Measurements from ENCODE around the gene KHDRBS1. TPM values are rescaled to one million over a fixed set of nuclear protein-coding genes. Genes with fewer than 3 reads are reported as not detected.
A peak's percentile ranks its signal among the peaks of the same experiment; 100 is the strongest.

KHDRBS1 gene
- total and polyA plus RNA-seq, 9 of the 15 experiments (the other 6 are each of a cell fraction or from before 2014, with no cell fraction given) = 48.4 to 257 (median 114) TPM

GRCh38 chr1:32071758-32072621, 58.3 kb downstream of the KHDRBS1 start (continued):
- TF ChIP-seq PURB (CRISPR knock-in tag; IDR thresholded peaks at IDR 0.05; ENCODE audit: low read depth) (no peak), PTTG1 (tag; IDR thresholded peaks at IDR 0.05; ENCODE audit: low read depth) (no peak), CTCF (IDR thresholded peaks at IDR 0.05 in 2 of 3, conservative IDR thresholded peaks at IDR 0.05 in 1 of 3; ENCODE audit: insufficient read depth in 2 of 3, low read depth in 1 of 3, low read length in 3 of 3) (0 out of 6 replicates have a peak, but pooled peaks of 1 of the 3 experiments have one; percentile 31), FOXK1 (CRISPR knock-in tag; IDR thresholded peaks at IDR 0.05; ENCODE audit: borderline replicate concordance) (0 out of 2 replicates have a peak, but pooled peaks have one; percentile 69), LARP7 (IDR thresholded peaks at IDR 0.05) (0 out of 2 replicates have a peak, but pooled peaks have one; percentile 9), SMARCA5 (IDR thresholded peaks at IDR 0.05) (peak; percentile 34; the same call in 1 of the 2 replicates), CHD2 (IDR thresholded peaks at IDR 0.05; ENCODE audit: low read depth, low read length) (no peak), CCNT2 (IDR thresholded peaks at IDR 0.05; ENCODE audit: borderline replicate concordance, extremely low read depth, insufficient read length, low read depth, low read length) (no peak), ZNF444 (CRISPR knock-in tag; IDR thresholded peaks at IDR 0.05) (no peak), UBTF (IDR thresholded peaks at IDR 0.05; ENCODE audit: borderline replicate concordance in 1 of 2, low read depth in 2 of 2, low read length in 2 of 2) (no peak; a peak in 2 of 4 replicates), JUNB (CRISPR knock-in tag; conservative IDR thresholded peaks at IDR 0.05) (no peak), ZNF347 (CRISPR knock-in tag; IDR thresholded peaks at IDR 0.05; ENCODE audit: low read depth) (no peak), RBM14 (IDR thresholded peaks at IDR 0.05; ENCODE audit: borderline replicate concordance, insufficient read depth, low read depth, low read length) (no peak), NCOA4 (IDR thresholded peaks at IDR 0.05; ENCODE audit: partially characterized antibody) (no peak), CBX3 (IDR thresholded peaks at IDR 0.05; ENCODE audit: borderline replicate concordance in 1 of 2, low read length in 2 of 2) (peak in 1 of 2 experiments; percentile 12; a peak in 1 of 3 replicates), RBBP5 (IDR thresholded peaks at IDR 0.05; ENCODE audit: borderline replicate concordance, insufficient read depth, low read length, poor library complexity, severe bottlenecking) (no peak), FOXK2 (conservative IDR thresholded peaks at IDR 0.05 in 1 of 2, IDR thresholded peaks at IDR 0.05 in 1 of 2; ENCODE audit: low read depth in 2 of 2) (peak in 1 of 2 experiments; percentile 21; a peak in 2 of 4 replicates), ATF1 (CRISPR knock-in tag; IDR thresholded peaks at IDR 0.05) (no peak), ATF1 (tag; IDR thresholded peaks at IDR 0.05) (no peak), ETV1 (tag; conservative IDR thresholded peaks at IDR 0.05; ENCODE audit: low read depth) (peak; percentile 60), SRSF9 (IDR thresholded peaks at IDR 0.05; ENCODE audit: borderline replicate concordance, low read depth, low read length) (no peak), L3MBTL2 (IDR thresholded peaks at IDR 0.05) (no peak)
- TF ChIP-seq, protein P1, sequence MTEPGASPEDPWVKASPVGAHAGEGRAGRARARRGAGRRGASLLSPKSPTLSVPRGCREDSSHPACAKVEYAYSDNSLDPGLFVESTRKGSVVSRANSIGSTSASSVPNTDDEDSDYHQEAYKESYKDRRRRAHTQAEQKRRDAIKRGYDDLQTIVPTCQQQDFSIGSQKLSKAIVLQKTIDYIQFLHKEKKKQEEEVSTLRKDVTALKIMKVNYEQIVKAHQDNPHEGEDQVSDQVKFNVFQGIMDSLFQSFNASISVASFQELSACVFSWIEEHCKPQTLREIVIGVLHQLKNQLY (CRISPR knock-in tag; conservative IDR thresholded peaks at IDR 0.05) = no peak

All from K562 (cell line).